ENCODE results near the gene RNF217. TPM values are rescaled to one million over a fixed set of nuclear protein-coding genes. Genes with fewer than 3 reads are reported as not detected.

Gene RNF217
- total RNA-seq, 3 donors from 2014 or later = 40.1 to 43.3 (median 41.0) TPM

DNA sequence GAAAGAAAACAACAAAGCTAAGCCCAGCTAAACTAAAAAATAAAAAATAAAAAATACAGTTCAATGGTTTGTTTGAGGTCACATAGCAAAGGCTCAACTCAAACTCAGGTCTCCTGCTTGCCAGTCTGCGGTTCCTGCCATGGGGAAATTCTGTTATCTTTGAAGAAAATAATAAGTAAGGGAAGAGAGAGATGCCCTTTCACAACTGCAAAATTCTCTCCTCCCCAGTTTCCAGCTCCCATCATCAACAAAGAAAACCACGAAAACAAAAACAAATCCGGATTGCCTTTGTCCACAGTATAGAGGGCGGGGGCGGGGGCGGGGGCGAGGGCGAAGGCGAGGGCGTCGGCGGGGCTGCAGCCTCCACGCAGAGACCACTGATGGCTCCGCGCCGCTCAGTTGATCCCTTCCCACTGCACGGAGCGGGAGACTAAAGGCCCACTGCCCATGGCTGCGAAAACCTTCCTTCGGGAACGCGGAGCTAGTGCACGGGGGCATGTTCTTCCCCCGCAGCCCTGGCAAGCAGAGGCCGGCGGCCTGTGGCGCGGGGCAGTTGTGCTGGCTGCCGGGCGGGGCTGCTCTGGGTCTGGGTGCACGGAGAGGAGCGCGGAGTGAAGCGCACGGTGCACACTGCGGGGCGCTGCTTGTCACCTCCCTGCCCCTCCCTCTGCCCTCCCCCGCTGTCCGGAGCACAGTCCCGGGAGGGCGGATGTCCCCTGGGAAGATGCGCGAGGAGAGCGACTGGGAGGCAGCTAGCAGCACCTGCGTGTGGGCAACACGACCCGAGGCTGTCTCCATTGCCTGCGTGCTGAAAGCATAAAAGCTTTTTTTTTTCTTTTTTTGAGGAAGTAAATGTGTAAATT, 137.2 kb downstream of the RNF217 start:
- peak in 1 of 3 donors; percentile 11 for TF ChIP-seq POLR2AphosphoS5 (IDR thresholded peaks at IDR 0.05)
- no peak for TF ChIP-seq POLR2A (IDR thresholded peaks at IDR 0.05)
- no peaks in the 10 kb centered on the region for H3K4me1 ChIP-seq

DNA sequence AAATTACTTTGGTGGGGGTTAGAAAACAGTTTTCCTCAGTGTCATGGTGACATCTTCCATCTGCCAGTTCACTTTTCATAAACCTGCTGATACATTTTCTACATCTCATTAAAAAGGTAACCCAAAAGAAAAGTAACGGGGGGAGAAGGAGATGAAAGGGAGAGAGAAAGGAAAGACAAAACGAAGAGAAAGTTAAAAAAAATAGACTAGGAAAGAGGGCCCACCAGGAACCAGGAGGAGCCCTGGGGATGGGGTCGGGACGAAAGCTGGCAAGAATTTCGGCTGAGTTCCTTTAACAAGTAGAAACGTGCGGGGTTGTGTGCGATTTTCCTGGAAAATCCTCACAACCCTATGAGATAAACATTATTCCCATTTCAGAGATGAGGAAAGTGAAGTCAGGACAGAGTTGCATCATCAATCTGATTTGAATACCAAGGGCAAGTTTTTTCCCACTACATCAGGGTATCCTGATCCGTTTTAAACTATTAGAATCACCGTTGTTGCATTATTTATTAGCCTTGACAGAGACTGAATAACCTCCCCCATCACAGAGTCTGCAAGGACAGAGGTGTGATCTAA, 137.9 kb downstream of the RNF217 start:
- no peak overlapping the region for H3K27ac ChIP-seq
- intact Hi-C loops (cut with DNase I; ENCODE audit: low total_unique reads) = no loop called here
- H3K9me3 ChIP-seq = no peaks in the 10 kb centered on the region
- no peaks in the 10 kb centered on the region for H3K36me3 ChIP-seq
- TF ChIP-seq POLR2AphosphoS5 (IDR thresholded peaks at IDR 0.05) (no peak), POLR2A (IDR thresholded peaks at IDR 0.05) (no peak)
- TF ChIP-seq, protein P1, sequence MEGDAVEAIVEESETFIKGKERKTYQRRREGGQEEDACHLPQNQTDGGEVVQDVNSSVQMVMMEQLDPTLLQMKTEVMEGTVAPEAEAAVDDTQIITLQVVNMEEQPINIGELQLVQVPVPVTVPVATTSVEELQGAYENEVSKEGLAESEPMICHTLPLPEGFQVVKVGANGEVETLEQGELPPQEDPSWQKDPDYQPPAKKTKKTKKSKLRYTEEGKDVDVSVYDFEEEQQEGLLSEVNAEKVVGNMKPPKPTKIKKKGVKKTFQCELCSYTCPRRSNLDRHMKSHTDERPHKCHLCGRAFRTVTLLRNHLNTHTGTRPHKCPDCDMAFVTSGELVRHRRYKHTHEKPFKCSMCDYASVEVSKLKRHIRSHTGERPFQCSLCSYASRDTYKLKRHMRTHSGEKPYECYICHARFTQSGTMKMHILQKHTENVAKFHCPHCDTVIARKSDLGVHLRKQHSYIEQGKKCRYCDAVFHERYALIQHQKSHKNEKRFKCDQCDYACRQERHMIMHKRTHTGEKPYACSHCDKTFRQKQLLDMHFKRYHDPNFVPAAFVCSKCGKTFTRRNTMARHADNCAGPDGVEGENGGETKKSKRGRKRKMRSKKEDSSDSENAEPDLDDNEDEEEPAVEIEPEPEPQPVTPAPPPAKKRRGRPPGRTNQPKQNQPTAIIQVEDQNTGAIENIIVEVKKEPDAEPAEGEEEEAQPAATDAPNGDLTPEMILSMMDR (IDR thresholded peaks at IDR 0.05) = no peak
- peak overlapping the region; percentile 52 to 82 (median 55) for H3K4me3 ChIP-seq
- no peak for DNase-seq (ENCODE audit: low spot score in 2 of 2)
- H3K27me3 ChIP-seq = no peaks in the 10 kb centered on the region
- no peaks in the 10 kb centered on the region for H3K4me1 ChIP-seq

More for the DNA sequence above, 137.2 kb downstream of the RNF217 start:
- Histone ChIP-seq H3K9me3 (no peaks in the 10 kb centered on the region), H3K27ac (no peak overlapping the region), H3K27me3 (no peaks in the 10 kb centered on the region), H3K4me3 (peak overlapping the region; percentile 52 to 82 (median 55)), H3K36me3 (no peaks in the 10 kb centered on the region)
- DNase-seq (ENCODE audit: low spot score in 2 of 2) = peak; percentile 30 to 53
- intact Hi-C loops (cut with DNase I; ENCODE audit: low total_unique reads) = no loop called here

DNA sequence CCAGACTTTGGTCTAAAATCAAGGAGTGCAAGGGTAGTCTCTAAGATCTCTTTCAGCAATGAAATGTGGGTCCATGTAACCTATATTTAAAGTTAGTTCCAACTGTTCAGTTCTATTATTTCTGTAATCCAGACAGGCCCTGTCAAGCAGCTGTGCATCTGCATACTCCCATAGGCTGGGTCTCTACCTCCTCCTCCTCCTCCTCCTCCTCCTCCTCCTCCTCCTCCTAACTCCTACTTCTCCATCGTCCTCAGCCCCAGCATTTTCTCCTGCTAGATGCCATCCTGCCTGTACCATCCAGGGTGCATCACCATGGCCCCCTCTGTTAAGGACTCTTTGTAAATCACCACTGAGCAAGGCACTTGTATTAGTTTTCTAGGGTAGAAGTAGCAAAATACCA, 138.9 kb downstream of the RNF217 start:
- no peak for DNase-seq (ENCODE audit: low spot score in 2 of 2)
- Histone ChIP-seq H3K4me3 (no peak overlapping the region), H3K36me3 (no peaks in the 10 kb centered on the region), H3K9me3 (no peaks in the 10 kb centered on the region), H3K27ac (no peak overlapping the region), H3K27me3 (no peaks in the 10 kb centered on the region), H3K4me1 (no peaks in the 10 kb centered on the region)
- TF ChIP-seq POLR2AphosphoS5 (IDR thresholded peaks at IDR 0.05) = no peak
- TF ChIP-seq POLR2A (IDR thresholded peaks at IDR 0.05) = no peak
- TF ChIP-seq, protein P1 (IDR thresholded peaks at IDR 0.05) = no peak
- intact Hi-C loops (cut with DNase I; ENCODE audit: low total_unique reads) = no loop called here

DNA sequence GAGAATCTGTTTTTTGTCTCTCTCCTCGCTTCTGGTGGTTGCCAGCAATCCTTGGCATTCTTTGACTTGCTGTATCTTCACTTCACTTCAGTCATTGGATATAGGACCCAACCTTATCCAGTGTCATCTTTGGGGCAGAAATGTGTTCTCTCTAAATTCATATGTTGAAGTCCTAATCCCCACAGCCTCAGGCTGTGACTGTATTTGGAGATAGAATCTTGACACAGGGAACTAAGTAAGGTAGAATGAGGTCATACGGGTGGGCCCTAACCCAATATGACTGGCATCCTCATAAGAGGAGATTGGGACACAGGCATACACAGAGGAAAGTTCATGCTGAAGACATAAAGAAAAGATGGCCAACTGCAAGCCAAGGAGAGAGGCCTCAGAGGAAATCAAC, 139.4 kb downstream of the RNF217 start:
- DNase-seq (ENCODE audit: low spot score in 2 of 2) = no peak
- Histone ChIP-seq H3K4me3 (no peak overlapping the region), H3K36me3 (no peaks in the 10 kb centered on the region), H3K4me1 (no peaks in the 10 kb centered on the region), H3K27me3 (no peaks in the 10 kb centered on the region), H3K27ac (peak overlapping the region; percentile 8 to 43), H3K9me3 (no peaks in the 10 kb centered on the region)
- TF ChIP-seq POLR2A (IDR thresholded peaks at IDR 0.05) (no peak), POLR2AphosphoS5 (IDR thresholded peaks at IDR 0.05) (no peak)
- TF ChIP-seq, protein P1 (IDR thresholded peaks at IDR 0.05) = no peak
- intact Hi-C loops (cut with DNase I; ENCODE audit: low total_unique reads) = no loop called here

DNA sequence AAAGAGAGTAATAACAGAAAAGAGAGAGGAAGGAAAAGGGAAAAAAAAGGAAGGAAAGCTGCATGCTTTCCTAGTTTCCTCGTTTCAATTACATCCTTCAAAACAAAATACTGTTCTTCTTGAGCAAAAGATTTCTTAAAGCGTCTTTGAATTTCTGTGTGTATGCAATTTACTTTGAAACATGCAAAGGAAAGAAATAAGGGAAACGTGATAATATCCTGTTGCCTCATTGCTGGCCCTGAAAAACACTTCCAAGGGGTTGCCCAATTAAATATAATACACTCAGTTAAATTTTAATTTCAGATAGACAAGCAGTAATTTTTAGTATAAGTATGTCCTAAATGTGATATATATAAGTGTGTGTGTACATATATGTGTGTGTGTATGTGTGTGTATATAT, 140.2 kb downstream of the RNF217 start:
- H3K4me1 ChIP-seq = no peaks in the 10 kb centered on the region
- TF ChIP-seq, protein P1 (IDR thresholded peaks at IDR 0.05) = no peak
- no peak for TF ChIP-seq POLR2AphosphoS5 (IDR thresholded peaks at IDR 0.05)
- no peak for TF ChIP-seq POLR2A (IDR thresholded peaks at IDR 0.05)
- no peaks in the 10 kb centered on the region for H3K36me3 ChIP-seq
- intact Hi-C loops (cut with DNase I; ENCODE audit: low total_unique reads) = no loop called here
- H3K27me3 ChIP-seq = no peaks in the 10 kb centered on the region
- DNase-seq (ENCODE audit: low spot score in 2 of 2) = no peak
- no peak overlapping the region for H3K4me3 ChIP-seq
- H3K9me3 ChIP-seq = no peaks in the 10 kb centered on the region
- H3K27ac ChIP-seq = no peak overlapping the region
